ES-I3 (cell line): Measurements from ENCODE around the gene TUBB.
"Not testable (repeated sequence)": the region's sequence is repeated elsewhere in the genome, so short reads cannot be mapped to it uniquely, and the experiment has no call there.

Experiments
- H3K36me3 ChIP-seq: 2 replicates; pipeline ENCODE4 v1.6.1; 2013; ENCODE audit warnings: mild to moderate bottlenecking, low read length, control low read depth, moderate library complexity; ENCODE audit not compliant: insufficient read depth
- H3K4me1 ChIP-seq: 2 replicates; pipeline ENCODE4 v1.6.1; 2013; ENCODE audit warnings: mild to moderate bottlenecking, control low read depth, low read length; ENCODE audit not compliant: insufficient read depth
- H3K9ac ChIP-seq: 2 replicates; pipeline ENCODE4 v1.6.1; 2013; ENCODE audit warnings: low read depth, mild to moderate bottlenecking, low read length, moderate library complexity
- H3K9me3 ChIP-seq: 2 replicates; pipeline ENCODE4 v1.6.1; 2013; ENCODE audit warnings: mild to moderate bottlenecking, low read length, moderate library complexity; ENCODE audit not compliant: control insufficient read depth, insufficient read depth

Gene TUBB

DNA sequence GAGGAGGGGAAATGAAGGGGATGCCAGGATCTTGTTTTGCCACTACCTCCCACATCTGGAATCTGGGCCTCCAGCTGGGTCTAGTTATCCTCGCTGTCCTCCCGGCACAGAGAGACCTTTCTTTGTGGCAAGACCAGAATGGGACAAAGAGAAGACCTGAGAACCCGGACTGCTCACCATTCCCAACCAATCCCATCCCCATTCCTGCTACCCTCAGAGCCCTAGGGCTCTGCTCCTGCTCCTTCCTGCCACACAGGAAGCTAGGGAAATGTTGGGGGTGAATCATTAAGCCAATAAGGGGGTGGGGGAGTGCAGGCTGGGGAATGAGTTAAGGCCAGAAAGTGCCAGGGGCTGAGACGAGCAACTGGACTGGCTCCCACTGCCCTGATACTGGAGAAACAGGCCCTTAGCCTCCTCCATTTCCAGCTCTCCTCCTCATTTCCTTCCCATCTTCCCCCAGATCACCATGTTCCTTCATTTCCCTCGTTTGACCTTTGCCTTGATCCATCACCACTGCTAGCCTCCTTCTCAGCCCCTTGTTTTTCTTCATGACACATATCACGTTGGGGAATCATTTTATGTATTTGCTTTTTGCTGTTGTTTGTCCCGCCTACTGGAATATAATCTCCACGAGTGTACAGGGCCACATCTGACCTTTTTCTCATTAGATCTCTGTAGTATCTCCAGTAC, 28.8 kb downstream of the TUBB start:
- H3K9me3 ChIP-seq: no peaks in the 10 kb centered on the region
- no peak overlapping the region for H3K9ac ChIP-seq
- no peaks in the 10 kb centered on the region for H3K36me3 ChIP-seq
- H3K4me1 ChIP-seq: peaks cover 21% of the 10 kb centered on the region; the same call in 1 of the 2 replicates

- Histone ChIP-seq H3K9ac (no peak overlapping the region), H3K36me3 (no peaks in the 10 kb centered on the region), H3K4me1 (peaks cover 21% of the 10 kb centered on the region; the same call in 1 of the 2 replicates), H3K9me3 (no peaks in the 10 kb centered on the region)
Observed at GRCh38 chr6:30749554-30750378, 29.6 kb downstream of the TUBB start.

DNA sequence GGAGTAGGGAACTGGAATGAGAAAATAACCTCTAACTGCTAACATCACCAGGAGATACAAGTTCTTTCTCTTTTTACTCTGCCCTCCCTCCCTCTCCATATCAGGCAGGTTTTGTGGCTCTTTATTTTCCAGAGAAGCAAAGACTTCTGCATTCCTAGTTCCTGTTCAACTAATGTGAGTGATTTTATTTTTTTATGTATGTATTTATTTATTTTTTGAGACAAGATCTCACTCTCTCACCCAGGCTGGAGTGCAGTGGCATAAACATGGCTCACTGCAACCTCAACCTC, 30.2 kb downstream of the TUBB start:
- Histone ChIP-seq H3K36me3 (no peaks in the 10 kb centered on the region), H3K9me3 (no peaks in the 10 kb centered on the region), H3K9ac (no peak overlapping the region), H3K4me1 (peaks cover 17% of the 10 kb centered on the region; the same call in 1 of the 2 replicates)

DNA sequence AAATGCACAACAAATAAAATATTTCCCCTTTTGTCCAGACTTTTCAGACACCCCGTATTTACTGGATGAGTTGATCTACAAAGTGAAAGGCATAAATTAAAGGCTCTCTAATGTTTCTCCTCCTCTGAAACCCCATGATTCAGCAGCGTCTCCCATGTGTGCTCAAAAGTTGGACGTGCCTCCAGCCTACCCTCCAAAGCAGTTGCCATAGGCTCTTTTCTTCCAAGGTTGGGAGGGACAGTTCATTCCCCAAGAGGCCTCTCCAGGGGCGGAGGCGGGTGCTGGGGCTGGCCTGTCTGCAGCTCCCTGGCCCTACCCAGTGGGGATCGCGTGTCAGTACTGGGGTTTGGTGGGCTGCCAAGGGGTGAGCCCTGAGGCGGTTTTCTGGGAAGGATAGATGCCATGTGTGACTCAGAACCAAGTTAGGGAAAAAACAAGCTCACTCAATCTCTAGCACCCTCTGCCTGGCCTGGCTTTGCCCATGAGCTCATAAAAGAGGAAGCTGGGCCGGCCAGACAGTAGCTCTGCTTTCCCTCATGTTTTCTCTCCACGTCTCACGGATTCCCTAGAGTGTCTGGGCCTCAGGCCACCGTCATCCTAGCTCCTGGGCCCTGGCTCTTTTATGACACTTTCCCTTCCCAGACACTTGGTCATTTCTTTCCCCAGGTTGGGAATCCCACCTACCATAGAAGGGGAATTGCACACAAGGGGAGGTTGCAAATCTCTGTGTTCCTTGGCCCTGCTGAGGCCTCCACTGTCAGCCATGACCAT, 32.2 kb downstream of the TUBB start:
- no peak overlapping the region for H3K9ac ChIP-seq
- no peaks in the 10 kb centered on the region for H3K9me3 ChIP-seq
- no peaks in the 10 kb centered on the region for H3K36me3 ChIP-seq
- H3K4me1 ChIP-seq: peaks cover 14% of the 10 kb centered on the region; the same call in 1 of the 2 replicates

GRCh38 chr6:30754631-30755030, 34.5 kb downstream of the TUBB start:
- H3K9ac ChIP-seq: no peak overlapping the region
- H3K9me3 ChIP-seq: no peaks in the 10 kb centered on the region
- peaks cover 11% of the 10 kb centered on the region; the same call in 1 of the 2 replicates for H3K4me1 ChIP-seq
- no peaks in the 10 kb centered on the region; the same call in 1 of the 2 replicates for H3K36me3 ChIP-seq

DNA sequence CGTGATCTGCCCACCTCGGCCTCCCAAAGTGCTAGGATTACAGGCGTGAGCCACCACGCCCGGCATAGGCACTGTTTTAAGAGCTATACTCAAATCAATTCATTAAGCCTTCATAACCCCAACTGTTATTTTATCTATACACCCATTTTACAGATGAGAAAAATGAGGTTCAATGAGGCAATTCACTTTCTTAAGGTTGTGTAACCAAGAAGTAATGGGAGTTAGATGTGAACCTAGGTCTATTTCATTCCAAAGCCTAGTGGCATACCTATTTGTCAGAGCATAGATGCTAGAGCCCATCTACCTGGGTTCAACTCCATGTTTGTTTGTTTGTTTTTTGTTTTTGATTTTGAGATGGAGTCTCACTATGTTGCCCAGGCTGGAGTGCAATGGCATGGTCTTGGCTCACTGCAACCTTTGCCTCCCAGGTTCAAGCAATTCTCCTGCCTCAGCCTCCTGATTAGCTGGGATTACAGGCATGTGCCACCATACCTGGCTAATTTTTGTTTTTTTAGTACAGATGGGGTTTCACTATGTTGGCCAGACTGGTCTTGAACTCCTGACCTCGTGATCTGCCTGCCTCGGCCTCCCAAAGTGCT, 36.4 kb downstream of the TUBB start:
- peaks cover 14% of the 10 kb centered on the region; the same call in 1 of the 2 replicates for H3K4me1 ChIP-seq
- H3K9me3 ChIP-seq, H3K36me3 ChIP-seq, H3K9ac ChIP-seq: not testable (repeated sequence)

DNA sequence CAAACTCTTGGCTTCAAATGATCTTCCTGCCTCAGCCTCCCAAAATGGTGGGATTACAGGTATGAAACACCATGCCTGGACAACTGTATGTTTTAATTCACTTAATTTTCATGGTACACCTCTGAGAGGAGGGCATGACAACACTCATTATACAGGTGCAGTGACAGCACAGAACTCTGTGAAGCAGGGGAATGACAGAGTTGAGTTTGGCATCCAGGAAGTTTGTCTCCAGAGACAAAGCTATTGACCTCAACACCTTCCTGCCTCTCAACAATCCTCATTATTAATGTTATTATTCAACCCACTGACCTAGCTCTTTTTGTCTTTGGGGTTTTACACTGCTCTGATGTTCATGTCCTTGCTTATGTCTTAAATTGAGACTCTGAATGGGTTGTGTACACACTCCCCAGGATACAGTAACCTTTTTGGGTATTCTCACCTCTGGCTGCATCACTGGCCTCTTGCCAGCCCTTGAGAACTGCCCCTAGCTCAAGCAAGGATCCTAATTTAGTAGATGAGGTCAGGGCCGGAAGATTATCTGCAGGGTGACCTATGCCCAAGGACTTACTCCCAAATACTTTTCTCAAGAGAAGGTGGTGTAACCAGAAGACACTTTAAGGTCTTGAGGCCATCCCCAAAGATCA, 37.2 kb downstream of the TUBB start:
- Histone ChIP-seq H3K4me1 (peaks cover 14% of the 10 kb centered on the region; the same call in 1 of the 2 replicates), H3K9me3 (no peaks in the 10 kb centered on the region), H3K9ac (no peak overlapping the region), H3K36me3 (no peaks in the 10 kb centered on the region; the same call in none of the 2 replicates)

GRCh38 chr6:30759575-30760239, 39.6 kb downstream of the TUBB start:
- Histone ChIP-seq H3K4me1 (peaks cover 21% of the 10 kb centered on the region), H3K9me3 (no peaks in the 10 kb centered on the region), H3K36me3 (no peaks in the 10 kb centered on the region; the same call in none of the 2 replicates), H3K9ac (no peak overlapping the region)

DNA sequence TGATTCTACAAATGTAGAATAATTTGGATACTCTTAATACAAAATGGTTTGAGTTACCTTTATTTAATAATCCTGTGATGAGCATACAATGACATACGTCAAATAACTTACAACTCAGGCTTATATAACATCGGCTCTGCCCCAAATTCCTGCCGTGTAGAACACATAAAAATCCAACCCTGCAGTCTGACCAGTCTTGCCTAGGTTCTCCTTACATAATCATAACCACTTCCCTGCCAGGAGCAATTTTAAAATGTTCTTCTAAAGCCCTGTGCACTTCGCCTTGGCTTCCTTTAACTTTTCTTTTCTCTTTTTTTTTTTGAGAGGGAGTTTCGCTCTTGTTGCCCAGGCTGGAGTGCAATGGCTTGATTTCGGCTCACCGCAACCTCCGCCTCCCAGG, 40.4 kb downstream of the TUBB start:
- Histone ChIP-seq H3K9ac (no peak overlapping the region), H3K9me3 (no peaks in the 10 kb centered on the region), H3K4me1 (peaks cover 21% of the 10 kb centered on the region), H3K36me3 (no peaks in the 10 kb centered on the region; the same call in none of the 2 replicates)

- H3K9me3 ChIP-seq: no peaks in the 10 kb centered on the region
- H3K36me3 ChIP-seq: no peaks in the 10 kb centered on the region; the same call in none of the 2 replicates
- H3K4me1 ChIP-seq: peaks cover 21% of the 10 kb centered on the region
- H3K9ac ChIP-seq: no peak overlapping the region
Observed at GRCh38 chr6:30761791-30762429, 41.8 kb downstream of the TUBB start.

GRCh38 chr6:30763155-30763617, 43.0 kb downstream of the TUBB start:
- Histone ChIP-seq H3K36me3 (no peaks in the 10 kb centered on the region; the same call in 1 of the 2 replicates), H3K4me1 (peaks cover 21% of the 10 kb centered on the region), H3K9ac (no peak overlapping the region; the same call in 1 of the 2 replicates), H3K9me3 (no peaks in the 10 kb centered on the region)

- Histone ChIP-seq H3K9me3 (no peaks in the 10 kb centered on the region), H3K36me3 (no peaks in the 10 kb centered on the region; the same call in 1 of the 2 replicates), H3K4me1 (peaks cover 24% of the 10 kb centered on the region), H3K9ac (peak overlapping the region; percentile 24)
Observed at GRCh38 chr6:30763618-30764489, 43.7 kb downstream of the TUBB start.
